ENCODE measurements around the gene EEF1AKMT1. TPM values are rescaled to one million over a fixed set of nuclear protein-coding genes. Genes with fewer than 3 reads are reported as not detected.

EEF1AKMT1 gene
- total RNA-seq, 4 donors from 2014 or later: 2.0 to 24.7 (median 4.7) TPM

DNA sequence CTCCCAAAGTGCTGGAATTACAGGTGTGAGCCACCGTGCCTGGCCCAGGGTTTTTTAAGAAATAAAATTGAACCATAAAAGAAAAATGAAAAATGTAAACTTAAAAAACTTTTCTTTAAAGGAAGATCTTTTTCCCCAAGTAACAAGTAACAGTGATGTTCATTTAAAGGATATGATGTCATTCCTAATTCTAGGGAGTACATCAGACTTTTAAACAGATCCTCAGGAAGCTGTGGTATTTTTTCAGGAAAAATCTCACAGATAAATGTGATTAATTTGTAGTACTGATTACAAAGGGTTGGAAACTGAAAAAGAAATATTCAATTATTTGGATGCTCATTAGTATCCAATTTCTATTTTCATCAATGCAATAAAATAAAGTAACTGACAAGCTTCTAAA is 14.6 kb upstream of the EEF1AKMT1 start:
- H3K27me3 ChIP-seq: no peaks in the 10 kb centered on the region
- H3K36me3 ChIP-seq: peaks cover 38% of the 10 kb centered on the region
- no peak for TF ChIP-seq POLR2AphosphoS5 (IDR thresholded peaks at IDR 0.05)
- TF ChIP-seq EP300 (IDR thresholded peaks at IDR 0.05): no peak
- no peak for TF ChIP-seq POLR2A (IDR thresholded peaks at IDR 0.05)
- TF ChIP-seq, protein P1, sequence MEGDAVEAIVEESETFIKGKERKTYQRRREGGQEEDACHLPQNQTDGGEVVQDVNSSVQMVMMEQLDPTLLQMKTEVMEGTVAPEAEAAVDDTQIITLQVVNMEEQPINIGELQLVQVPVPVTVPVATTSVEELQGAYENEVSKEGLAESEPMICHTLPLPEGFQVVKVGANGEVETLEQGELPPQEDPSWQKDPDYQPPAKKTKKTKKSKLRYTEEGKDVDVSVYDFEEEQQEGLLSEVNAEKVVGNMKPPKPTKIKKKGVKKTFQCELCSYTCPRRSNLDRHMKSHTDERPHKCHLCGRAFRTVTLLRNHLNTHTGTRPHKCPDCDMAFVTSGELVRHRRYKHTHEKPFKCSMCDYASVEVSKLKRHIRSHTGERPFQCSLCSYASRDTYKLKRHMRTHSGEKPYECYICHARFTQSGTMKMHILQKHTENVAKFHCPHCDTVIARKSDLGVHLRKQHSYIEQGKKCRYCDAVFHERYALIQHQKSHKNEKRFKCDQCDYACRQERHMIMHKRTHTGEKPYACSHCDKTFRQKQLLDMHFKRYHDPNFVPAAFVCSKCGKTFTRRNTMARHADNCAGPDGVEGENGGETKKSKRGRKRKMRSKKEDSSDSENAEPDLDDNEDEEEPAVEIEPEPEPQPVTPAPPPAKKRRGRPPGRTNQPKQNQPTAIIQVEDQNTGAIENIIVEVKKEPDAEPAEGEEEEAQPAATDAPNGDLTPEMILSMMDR (IDR thresholded peaks at IDR 0.05): no peak
- no peak overlapping the region for H3K4me3 ChIP-seq
- no peaks in the 10 kb centered on the region for H3K9me3 ChIP-seq
- DNase-seq (ENCODE audit: low spot score in 2 of 2): no peak
- H3K27ac ChIP-seq: no peak overlapping the region
- 89% methylated on average over 1 of the region's 1 CpG for WGBS
- no peaks in the 10 kb centered on the region for H3K4me1 ChIP-seq

DNA sequence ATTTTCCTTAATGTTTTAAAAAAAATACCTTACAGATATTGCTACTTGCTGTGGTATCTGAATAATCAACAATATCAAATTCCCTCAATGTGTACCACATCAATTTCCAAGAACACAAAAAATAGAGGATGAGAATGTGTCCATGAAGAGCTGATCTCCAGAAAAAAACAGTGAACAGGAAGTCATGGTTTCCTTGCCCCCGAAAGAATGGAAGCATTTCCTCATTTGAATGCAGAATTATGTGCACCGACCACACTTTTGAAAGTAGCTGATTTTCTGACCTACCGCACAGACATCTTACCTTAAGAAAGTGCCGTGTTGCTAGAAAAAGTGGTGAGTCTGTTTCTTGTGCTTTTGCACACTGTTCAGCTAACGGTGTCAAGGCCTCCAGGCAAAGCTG is 13.4 kb upstream of the EEF1AKMT1 start:
- Histone ChIP-seq H3K27ac (no peak overlapping the region), H3K4me1 (no peaks in the 10 kb centered on the region), H3K9me3 (no peaks in the 10 kb centered on the region), H3K27me3 (no peaks in the 10 kb centered on the region), H3K36me3 (peaks cover 43% of the 10 kb centered on the region), H3K4me3 (no peak overlapping the region)
- DNase-seq (ENCODE audit: low spot score in 2 of 2): no peak
- no peak for TF ChIP-seq EP300 (IDR thresholded peaks at IDR 0.05)
- TF ChIP-seq, protein P1 (IDR thresholded peaks at IDR 0.05): no peak
- TF ChIP-seq POLR2AphosphoS5 (IDR thresholded peaks at IDR 0.05): no peak
- no peak for TF ChIP-seq POLR2A (IDR thresholded peaks at IDR 0.05)
- WGBS: 88% methylated on average over 5 of the region's 5 CpGs

DNA sequence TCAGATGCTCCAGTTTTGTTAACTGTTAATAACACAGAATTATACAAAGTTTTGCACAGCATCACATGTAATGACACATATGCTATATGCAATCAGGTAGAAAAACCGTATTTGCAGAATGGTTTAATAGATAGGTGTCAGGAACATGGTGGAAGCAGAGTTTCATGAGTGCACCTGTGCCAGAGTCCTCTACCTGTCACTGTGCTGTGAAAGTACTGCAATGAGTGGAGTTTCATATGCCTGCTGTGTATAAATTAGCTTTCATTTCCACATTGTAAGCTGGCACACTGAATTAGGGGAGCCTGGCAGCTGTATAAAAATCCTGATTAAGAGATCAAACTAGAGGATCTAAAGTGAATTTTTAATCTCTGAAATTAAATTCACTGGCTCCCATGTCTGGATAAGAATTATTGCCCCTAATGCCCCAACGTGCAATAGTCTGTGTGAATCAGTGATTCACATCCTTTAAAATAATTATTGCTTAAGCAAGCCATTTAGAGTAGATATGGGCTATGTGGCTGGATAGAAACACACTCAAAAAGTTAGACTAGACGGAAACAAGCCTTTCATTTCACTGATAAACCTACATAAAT is 8.5 kb upstream of the EEF1AKMT1 start:
- TF ChIP-seq EP300 (IDR thresholded peaks at IDR 0.05) (no peak), POLR2A (IDR thresholded peaks at IDR 0.05) (no peak), POLR2AphosphoS5 (IDR thresholded peaks at IDR 0.05) (no peak)
- TF ChIP-seq, protein P1 (IDR thresholded peaks at IDR 0.05): no peak
- H3K9me3 ChIP-seq: no peaks in the 10 kb centered on the region
- H3K27ac ChIP-seq: no peak overlapping the region
- peaks cover 30% of the 10 kb centered on the region for H3K36me3 ChIP-seq
- no peaks in the 10 kb centered on the region for H3K4me1 ChIP-seq
- DNase-seq (ENCODE audit: low spot score in 2 of 2): no peak
- H3K4me3 ChIP-seq: no peak overlapping the region
- no peaks in the 10 kb centered on the region for H3K27me3 ChIP-seq
- WGBS: 87% methylated on average over 3 of the region's 3 CpGs

DNA sequence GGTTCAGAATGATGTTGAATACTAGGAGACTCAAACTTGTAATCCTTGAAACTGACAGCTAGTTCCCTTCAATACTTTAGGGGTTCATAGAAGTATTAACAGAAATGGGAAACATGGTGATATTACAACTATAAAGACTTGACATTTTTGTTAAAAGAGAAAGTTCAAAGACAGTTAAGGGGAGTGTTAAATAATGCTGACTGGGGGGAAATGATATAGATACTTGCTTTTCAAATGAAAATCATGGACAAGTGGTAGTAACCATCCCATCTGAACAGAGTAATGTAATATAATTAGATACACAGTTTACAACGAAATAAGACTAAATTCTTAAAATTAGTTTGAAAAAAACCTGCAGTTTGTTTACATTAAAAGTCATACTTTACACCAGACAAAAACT is 6.6 kb upstream of the EEF1AKMT1 start:
- DNase-seq (ENCODE audit: low spot score in 2 of 2): no peak
- 82% methylated on average over 1 of the region's 1 CpG for WGBS
- no peak for TF ChIP-seq POLR2AphosphoS5 (IDR thresholded peaks at IDR 0.05)
- TF ChIP-seq EP300 (IDR thresholded peaks at IDR 0.05): no peak
- TF ChIP-seq, protein P1 (IDR thresholded peaks at IDR 0.05): no peak
- no peak for TF ChIP-seq POLR2A (IDR thresholded peaks at IDR 0.05)

DNA sequence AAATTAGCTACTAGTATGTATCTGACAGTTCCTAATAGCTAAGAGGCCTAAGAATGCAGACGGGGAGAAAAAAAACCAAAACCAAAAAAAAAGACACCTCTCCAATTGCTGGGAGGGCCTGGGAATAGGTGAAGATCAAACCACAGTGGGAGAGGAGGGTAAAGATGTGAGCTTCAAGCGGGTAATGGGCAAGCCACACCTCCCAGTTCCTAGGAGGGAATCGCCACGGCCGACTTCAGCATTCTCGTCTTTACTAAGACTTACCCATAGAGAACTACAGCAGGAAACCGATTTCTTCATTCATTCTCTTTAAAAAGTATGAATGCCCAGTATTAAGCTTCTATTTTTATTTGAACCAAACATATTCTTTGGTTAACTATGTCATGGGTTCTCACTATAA is 5.6 kb upstream of the EEF1AKMT1 start:
- no peak for DNase-seq (ENCODE audit: low spot score in 2 of 2)
- peaks cover 22% of the 10 kb centered on the region for H3K36me3 ChIP-seq
- H3K9me3 ChIP-seq: no peaks in the 10 kb centered on the region
- H3K4me1 ChIP-seq: no peaks in the 10 kb centered on the region
- no peaks in the 10 kb centered on the region for H3K27me3 ChIP-seq
- no peak overlapping the region for H3K4me3 ChIP-seq
- no peak for TF ChIP-seq EP300 (IDR thresholded peaks at IDR 0.05)
- no peak for TF ChIP-seq POLR2A (IDR thresholded peaks at IDR 0.05)
- TF ChIP-seq, protein P1 (IDR thresholded peaks at IDR 0.05): no peak
- TF ChIP-seq POLR2AphosphoS5 (IDR thresholded peaks at IDR 0.05): no peak
- WGBS: 91% methylated on average over 7 of the region's 7 CpGs
- H3K27ac ChIP-seq: no peak overlapping the region

More for the DNA sequence above, 6.6 kb upstream of the EEF1AKMT1 start:
- Histone ChIP-seq H3K27me3 (no peaks in the 10 kb centered on the region), H3K4me3 (no peak overlapping the region), H3K4me1 (no peaks in the 10 kb centered on the region), H3K27ac (no peak overlapping the region), H3K36me3 (peaks cover 25% of the 10 kb centered on the region), H3K9me3 (no peaks in the 10 kb centered on the region)

Data from suprapubic skin (tissue), 4 donors.